NCI-H187 treated with DMSO at 0.1 percent for 48 hours (cell line): ENCODE measurements around the gene MAP3K15.
"Not testable (repeated sequence)": the region's sequence is repeated elsewhere in the genome, so short reads cannot be mapped to it uniquely, and the experiment has no call there.

Experiments
- DNase-seq: peaks from one replicate; lab custom pipeline; 2025; lab: John Stamatoyannopoulos, UW

MAP3K15 gene

DNA sequence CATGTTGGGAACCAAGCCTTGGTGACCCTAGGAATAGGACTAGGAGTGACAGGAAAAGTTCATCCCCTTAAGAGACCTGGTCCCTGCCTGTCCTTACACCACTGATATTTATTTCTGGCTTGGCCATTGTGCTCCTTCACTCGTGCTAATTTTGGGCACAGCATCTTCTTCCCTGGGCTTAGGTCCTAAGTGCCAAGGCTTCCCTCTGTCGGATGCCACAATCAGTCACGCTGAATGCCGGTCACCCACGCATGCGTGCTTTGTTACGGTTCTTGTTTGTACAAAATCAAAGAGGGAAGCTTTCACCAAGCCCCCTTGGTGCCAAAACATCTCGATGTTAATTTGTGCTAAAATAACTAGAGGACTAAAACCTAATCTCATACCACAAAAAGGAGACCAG is 17.4 kb upstream of the MAP3K15 start:
- no peak for DNase-seq

DNA sequence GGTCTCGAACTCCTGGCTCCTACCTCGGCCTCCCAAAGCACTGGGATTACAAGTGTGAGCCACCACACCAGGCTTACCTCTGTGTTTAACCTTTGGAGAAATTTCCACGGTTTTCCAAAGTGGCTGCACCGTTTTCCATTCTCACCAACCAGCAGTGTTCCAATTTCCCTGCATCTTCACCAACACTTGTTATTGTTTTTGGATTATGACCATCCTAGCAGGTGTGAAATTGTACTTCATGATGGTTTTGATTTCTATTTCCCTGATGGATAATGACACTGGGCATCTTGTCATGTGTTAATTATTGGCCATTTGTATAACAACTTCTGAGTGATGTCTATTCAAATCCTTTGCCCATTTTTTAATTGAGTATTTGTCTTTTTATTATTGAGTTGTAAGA is 2.7 kb upstream of the MAP3K15 start:
- no peak for DNase-seq

DNA sequence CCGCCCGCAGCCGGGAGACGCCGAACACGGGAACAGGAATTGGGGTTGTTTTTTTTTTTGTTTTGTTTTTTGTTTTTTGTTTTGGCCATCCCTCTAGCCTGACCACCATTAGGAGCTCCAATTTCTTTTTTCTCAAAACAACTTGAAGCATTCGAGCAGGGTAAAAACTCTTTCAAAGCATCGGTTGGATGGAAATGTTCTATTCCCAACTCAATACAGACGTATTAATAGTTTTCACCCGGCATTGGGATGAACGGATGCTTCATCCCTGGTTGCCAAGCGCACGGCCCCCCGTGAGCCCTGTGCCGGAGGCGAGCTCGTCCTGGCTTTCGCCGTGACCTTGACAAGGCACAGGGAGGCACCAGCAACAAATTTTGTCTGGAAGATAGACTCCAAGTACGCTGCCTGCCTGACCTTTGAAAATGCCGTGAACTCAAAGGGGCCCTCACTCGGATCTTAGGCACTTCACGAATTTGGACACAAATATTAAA is 352 bp upstream of the MAP3K15 start:
- no peak for DNase-seq

DNA sequence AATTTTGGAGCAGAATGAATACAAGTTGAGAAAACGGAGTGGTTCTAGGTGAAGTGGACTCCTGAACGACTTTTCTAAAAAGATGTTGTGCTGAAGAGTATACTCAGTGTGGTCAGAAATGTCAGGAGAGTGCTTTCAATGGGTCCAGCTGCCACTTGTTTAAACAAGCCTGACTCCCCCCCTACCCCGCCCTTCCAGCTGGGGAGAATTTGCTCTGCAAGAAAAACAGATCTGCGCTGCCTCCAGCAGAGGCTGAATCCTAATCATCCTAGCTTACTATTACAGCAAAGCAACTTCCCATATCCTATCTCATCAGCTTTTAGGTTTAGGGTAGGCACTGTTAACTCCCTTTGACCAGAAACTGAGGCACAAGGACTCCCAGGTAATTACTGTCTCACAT is 1.9 kb downstream of the MAP3K15 start:
- DNase-seq = peak; percentile 51

DNA sequence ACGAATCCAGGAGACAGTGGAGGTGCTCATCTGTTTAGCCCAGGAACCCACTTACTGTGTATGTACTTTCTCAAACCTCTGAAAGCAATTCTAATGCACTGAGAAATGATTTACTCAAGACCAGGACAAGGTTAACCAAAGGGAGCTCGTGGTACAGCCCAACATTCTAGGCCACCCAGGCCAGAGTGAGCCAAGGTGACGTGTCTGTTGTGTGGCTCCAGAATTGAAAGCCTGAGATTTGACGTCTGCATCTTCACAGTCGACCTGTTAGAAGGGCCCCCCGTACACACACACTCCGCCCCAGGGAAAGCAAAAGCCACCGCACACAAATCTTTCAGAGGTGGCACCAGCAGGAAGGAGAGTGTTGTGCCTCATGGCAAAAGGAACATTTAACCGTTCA is 2.3 kb downstream of the MAP3K15 start:
- no peak for DNase-seq

DNA sequence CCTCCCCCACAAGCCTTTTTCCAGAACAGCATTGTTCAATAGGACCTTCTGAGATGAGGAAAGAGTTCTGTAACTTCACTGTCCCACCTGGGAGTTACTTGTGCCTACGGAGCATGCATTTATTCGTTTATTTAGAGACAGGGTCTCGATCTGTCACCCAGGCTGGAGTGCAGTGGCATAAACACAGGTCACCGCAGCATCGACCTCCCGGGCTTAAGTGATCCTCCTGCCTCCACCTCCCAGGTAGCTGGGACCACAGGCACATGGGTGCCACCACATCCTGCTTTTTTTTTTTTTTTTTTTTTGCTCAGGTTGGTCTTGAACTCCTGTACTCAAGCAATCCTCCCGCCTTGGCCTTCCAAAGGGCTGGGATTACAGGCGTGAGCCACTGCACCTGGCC is 2.9 kb downstream of the MAP3K15 start:
- no peak for DNase-seq

DNA sequence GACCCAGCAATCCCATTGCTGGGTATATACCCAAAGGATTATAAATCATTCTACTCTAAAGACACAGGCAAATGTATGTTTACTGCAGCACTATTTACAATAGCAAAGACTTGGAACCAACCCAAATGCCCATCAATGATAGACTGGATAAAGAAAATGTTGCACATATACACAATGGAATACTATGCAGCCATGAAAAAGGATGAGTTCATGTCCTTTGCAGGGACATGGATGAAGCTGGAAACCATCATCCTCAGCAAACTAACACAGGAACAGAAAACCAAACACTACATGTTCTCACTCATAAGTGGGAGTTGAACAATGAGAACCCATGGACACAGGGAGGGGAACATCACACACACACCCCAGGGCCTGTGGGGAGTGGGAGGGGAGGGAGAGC is 3.5 kb downstream of the MAP3K15 start:
- DNase-seq = not testable (repeated sequence)

DNA sequence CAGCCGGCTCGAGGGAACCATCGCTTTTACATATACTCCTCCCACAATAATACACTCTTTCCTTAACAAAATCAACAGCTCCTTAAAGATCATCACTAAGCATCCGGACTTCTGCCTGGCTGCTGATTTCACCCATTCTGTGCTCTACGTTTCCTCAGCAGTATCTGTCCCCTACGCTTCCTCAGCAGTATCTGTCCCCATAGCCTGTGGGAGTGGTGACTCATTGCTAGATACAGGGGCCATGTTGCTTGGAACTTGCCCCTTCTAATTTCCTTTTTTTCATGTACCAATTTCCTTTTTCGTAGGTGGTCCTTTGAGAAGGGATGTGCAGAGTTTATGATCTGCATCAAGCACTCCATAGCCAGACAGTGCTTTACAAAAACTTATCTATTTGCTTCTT is 18.6 kb downstream of the MAP3K15 start:
- DNase-seq = no peak

DNA sequence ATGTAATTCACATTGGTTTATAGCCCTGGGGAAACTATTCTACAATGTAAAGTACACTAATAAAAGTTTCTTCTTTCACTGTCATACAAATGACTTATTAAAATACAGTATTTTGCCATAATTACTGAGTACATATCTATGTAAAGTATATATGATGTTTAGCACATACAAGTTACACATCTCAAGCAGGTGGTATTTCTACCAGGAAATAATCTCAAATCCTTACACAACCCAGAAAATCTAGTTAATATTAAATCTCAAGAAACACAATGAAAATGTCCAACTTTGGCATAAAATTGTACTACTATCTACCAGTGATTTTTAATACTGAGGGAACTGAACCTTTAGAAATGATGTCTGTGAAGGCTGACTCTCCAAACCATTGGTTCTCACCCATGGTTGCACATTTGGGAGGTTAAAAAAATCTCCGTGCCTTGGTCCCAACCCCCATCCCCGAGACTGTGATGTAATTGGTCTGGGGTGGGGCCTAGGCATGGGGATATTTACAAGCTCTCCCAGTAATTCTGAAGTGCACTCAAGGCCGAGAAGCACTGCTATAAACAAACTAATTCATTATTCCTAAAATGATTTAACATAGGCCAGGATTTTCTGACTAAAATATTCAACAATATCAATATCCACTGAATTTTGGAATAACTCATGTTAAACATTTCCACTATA is 27.6 kb downstream of the MAP3K15 start:
- no peak for DNase-seq

DNA sequence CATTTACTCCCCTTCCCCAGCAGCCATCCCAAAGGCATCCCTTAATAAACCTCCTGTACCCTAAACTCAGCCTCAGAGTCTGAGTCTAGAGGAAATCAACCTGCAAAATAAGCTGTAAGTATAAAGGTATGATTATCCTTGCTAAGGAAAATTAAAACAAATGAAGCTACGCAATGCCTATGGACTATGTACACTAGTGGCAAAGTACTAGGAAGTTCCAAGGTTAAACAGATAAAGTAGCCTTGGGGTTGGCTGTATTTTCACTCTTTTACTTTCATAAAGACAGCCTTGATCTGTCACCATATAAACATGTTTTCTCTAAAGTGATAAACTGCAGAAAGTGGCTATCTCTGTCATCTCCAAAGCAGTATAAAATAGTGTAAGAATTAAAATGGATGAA is 35.9 kb downstream of the MAP3K15 start:
- no peak for DNase-seq

DNA sequence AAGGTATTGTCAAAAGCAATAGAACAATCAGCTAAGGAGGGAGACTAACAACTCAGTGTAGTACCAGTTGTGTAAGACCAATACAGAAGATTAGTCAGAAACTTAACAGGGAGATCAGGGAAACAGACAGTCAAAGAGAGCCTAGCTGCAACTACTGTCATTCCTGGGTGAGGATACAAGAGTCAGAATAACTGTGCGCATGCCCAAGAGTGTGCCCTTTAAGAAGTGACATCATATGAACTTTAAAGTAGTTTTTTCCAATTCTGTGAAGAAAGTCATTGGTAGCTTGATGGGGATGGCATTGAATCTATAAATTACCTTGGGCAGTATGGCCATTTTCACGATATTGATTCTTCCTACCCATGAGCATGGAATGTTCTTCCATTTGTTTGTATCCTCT is 46.9 kb downstream of the MAP3K15 start:
- not testable (repeated sequence) for DNase-seq

DNA sequence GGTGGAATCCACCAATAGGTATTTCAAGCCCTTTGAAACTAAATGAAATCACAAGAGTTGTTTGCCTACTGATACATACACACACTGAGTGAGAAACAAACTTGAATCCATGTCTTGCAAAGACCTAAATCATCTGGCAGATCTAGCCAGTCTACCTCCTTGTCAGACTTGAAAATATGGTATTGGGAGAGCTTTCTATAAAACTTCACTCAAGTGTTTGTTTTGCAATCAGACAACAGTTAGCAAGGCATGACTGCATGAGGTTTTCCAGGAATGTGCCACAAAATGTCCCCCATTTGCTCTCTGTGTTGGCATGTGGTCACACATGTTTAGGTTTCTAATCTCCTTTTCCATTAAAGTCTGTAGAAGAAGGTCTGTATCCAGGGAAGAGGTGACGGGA is 52.4 kb downstream of the MAP3K15 start:
- DNase-seq = no peak

DNA sequence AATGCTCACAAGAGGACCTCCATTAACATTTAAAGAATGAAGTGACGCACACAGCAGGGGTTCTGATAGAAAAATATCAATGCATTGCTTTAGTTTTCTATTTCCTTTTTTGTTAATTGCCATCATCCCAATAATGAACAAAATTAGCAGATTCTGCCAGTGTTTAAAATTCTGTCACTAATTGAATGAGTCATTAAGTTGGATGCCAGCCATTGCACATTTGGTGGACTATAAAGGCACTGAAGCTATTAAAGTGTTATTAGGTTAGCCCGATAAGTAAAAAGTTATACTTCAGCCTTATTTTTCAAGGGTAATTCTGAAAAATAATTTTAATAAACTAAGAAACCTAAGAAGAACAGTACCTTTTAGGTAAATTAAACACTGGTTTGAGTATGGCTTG is 53.1 kb downstream of the MAP3K15 start:
- no peak for DNase-seq

DNA sequence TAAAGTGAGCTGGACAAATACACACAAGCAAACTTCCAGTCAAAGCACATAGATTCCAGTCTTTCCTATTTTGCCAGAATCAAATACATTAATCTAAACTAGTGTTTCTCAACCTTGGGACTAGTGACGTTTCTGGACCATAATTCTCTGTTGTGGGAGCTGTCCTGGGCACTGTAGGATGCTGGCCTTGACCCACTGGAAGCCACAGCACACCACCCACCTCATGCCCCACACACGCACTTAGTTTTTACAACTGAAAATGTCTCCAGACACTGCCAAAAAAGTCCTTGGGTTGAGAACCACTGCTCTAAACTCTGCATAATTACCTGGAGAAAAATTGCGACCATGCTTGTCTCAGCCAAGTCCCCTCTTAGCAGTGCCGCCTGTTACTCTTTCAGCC is 57.6 kb downstream of the MAP3K15 start:
- DNase-seq = no peak

DNA sequence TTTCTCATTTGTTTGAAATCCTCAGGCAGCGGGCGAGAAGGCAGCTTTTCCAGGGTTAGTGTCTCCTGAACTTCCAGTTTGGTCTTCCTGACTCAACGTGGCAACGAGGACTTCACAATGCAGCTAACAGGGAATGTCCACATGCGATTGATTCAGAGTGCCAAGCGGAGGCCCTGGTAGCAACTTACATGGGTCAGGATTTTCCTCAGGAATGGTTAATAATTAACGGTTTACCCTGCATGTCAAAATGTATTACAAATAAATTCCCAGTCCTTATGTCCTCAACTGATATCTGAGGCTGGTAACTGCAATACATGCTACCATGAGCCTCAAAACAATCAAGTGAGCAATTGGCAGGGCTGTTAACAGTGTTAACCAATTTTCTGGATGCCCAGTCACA is 67.2 kb downstream of the MAP3K15 start:
- no peak for DNase-seq

DNA sequence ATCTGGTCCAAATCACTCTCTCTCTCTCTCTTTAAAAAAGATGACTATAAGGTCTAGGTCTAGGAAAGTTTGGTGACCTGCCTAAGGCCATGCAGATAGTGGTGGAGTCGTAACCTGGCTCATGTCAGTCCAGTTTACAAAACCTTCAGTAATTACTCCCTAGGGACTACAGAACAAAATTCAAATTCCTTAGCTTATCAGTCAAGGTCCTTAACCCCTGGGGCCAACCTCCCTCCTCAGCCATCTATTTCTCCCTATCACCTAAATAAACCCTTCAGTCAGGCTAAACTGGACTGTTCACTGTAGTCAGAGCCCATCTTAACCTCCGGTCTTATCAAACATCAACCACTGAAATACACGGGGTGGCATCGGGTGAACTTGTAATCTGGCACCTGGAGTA is 68.9 kb downstream of the MAP3K15 start:
- no peak for DNase-seq

DNA sequence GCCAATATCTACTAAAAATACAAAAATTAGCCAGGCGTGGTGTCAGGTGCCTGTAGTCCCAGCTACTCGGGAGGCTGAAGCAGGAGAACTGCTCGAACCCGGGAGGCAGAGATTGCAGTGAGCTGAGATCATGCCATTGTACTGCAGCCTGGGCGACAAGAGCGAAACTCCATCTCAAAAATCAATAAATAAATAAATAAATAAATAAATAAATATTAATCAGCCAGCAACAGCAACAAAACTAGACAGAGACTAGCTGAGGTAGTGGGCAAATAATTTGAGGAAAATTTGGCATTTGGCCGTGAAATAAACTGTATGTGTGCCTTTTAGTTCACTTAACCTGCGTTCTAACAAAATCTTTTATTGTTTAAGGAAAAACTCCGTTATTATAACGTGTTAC is 69.5 kb downstream of the MAP3K15 start:
- DNase-seq = not testable (repeated sequence)

DNA sequence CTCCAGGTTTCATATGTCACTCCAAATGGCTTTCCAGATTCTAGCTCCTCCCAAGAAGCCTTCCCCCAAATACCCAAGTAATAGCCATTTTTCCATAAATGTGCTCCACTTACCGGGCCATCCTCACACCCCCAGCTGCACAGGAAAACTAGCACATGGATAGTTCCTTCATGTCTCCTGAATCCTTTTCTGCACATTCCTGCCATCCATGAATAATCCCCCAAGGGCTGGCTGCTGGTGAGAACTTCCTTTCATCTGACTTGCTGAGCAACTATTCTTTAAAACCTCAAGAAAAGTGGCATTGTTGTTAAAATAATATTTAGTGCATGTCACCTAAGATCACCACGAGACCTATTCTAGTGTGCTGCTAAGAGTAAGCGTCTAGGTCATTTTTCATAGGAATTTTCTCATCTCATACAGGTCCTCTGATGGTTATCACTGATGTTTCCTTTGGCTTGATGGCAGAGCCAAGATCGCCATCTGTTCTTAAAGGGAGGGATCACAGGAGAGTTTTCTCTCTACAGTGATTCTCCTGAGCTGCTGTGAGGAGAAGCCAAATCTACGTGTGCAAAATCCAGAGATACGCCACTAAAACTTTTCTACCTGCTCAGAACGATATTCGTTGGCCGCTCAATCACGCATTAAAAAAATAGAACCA is 71.3 kb downstream of the MAP3K15 start:
- no peak for DNase-seq

DNA sequence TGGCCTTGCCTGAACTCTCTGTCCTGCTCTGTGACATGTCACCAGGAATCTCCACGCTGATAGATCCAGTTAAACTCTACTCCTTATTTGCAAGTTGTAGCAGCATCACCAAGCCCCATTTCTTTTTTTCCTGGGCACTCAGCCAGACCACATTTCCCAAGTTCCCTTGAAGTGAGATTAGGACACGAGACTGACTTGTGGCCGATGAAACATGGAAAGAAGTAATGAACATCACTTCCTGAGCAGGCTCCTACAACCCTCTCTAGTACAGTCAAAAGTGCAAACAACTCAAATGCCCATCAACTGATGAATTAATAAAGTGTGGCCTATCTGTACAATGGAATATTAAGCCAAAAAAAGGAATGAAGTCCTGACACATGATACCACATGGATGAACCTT is 74.6 kb downstream of the MAP3K15 start:
- no peak for DNase-seq

DNA sequence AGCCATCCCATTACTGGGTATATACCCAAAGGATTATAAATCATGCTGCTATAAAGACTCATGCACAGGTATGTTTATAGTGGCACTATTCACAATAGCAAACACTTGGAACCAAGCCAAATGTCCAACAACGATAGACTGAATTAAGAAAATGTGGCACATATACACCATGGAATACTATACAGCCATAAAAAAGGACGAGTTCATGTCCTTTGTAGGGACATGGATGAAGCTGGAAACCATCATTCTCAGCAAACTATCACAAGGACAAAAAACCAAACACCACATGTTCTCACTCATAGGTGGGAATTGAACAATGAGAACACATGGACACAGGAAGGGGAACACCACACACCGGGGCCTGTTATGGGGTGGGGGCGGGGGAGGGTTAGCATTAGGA is 92.6 kb downstream of the MAP3K15 start:
- DNase-seq = not testable (repeated sequence)

DNA sequence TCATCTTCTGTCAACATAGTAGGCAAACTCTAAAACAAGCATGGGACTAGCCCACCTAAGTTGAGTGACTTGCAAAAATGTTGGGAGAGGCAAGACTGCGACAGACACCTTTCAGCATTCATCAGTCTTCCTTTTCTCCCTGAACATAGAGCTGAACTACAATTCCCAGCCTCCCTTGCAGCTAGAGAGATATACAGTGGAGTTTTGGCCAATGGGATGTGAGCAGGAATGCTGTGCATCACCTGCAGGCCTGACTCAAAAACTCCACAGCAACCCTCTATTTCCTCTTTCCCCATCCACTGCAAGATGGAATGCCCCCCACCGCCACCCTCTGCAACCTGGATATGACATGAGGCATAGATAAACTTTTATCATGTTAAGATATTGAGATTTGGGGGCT is 105.0 kb downstream of the MAP3K15 start:
- no peak for DNase-seq

DNA sequence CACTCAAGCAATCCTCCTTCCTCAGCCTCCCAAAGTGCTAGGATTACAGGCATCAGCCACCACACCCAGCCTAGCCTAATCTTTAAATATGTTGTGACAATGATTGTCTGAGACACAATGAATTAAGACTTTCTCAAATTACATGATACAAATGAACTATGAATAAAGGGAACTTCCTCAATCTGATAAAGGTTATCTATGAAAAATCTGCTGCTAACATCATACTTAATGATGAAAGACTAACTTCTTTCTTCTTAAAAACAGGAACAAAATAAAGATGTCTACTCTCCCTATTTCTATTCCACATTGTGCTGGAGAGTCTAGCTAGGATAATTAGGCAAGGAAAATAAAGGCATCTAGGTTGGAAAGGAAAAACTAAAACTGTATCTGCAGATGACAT is 111.6 kb downstream of the MAP3K15 start:
- no peak for DNase-seq

DNA sequence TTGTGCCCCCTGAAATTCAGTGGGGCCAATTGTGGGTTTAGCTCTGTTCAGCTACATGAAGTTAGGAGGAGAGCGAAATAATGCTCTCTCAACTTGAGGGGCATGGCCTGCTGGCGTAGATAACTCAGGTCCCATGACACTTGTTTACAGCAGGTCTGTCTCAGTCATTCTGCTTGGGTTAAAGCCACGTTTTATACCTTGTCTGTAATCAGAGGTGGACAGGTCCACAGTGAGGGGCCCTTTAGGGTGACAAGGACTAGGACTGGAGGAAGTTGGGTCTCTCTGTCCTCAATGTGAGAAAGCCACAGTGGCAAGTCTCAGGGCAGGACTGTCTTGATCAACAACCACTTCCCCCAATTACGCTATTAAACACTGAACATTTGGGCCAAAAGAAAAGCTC is 122.6 kb downstream of the MAP3K15 start:
- DNase-seq = no peak

DNA sequence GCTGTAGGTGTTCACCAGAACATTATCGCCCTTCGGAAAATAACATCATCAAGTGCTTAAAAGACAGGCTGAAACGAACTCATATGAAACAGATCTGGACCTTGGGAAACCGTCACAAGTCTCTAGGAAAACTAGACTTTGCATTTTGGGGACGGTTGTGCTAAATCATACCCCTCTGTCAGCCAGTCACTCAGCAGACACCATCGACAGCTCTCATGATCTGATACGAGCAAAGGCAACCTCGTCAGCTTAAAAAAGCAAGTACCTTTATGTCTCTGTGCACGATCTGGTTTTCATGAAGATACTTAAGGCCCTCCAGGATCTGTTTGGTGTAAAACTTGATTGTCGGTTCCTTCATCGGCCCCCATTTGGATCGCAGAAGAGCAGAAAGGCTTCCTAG is 123.2 kb downstream of the MAP3K15 start:
- no peak for DNase-seq
